HG02642 (cell line): Measurements from ENCODE around the gene CYLC2.

ENCODE experiments used
- ATAC-seq: cut with Tn5 transposase; IDR thresholded peaks from one replicate; pipeline ENCODE4 v1.9.1; 2021; ENCODE audit warnings: mild to moderate bottlenecking; ENCODE audit not compliant: unreplicated experiment, poor library complexity

The CYLC2 gene

GRCh38 chr9:102995033-102995432, at the start of gene CYLC2:
Gene CYLC2, plus strand, starts transcription at chr9:102995333. Its CDS starts 48 bp downstream, at chr9:102995381.
- ATAC-seq = no peak

GRCh38 chr9:102950346-102950745, 44.8 kb upstream of the CYLC2 start:
- no peak for ATAC-seq

- ATAC-seq = no peak
Observed at GRCh38 chr9:102966999-102967398, 28.1 kb upstream of the CYLC2 start.

GRCh38 chr9:102967979-102968378, 27.2 kb upstream of the CYLC2 start:
- no peak for ATAC-seq

- ATAC-seq = no peak
Observed at GRCh38 chr9:102972780-102973179, 22.4 kb upstream of the CYLC2 start.

- ATAC-seq = no peak
Observed at GRCh38 chr9:102974530-102974929, 20.6 kb upstream of the CYLC2 start.

GRCh38 chr9:102975251-102975650, 19.9 kb upstream of the CYLC2 start:
- no peak for ATAC-seq

- ATAC-seq = no peak
Observed at GRCh38 chr9:102985162-102985895, 9.8 kb upstream of the CYLC2 start.

- ATAC-seq = no peak
Observed at GRCh38 chr9:102986425-102986824, 8.7 kb upstream of the CYLC2 start.

GRCh38 chr9:103003689-103004088, 8.6 kb downstream of the CYLC2 start:
- ATAC-seq = no peak

GRCh38 chr9:103014242-103014641, 19.1 kb downstream of the CYLC2 start:
- ATAC-seq = no peak

GRCh38 chr9:103025796-103026195, 30.7 kb downstream of the CYLC2 start:
- no peak for ATAC-seq

- no peak for ATAC-seq
Observed at GRCh38 chr9:103037508-103038477, 42.7 kb downstream of the CYLC2 start.

- ATAC-seq = no peak
Observed at GRCh38 chr9:103041961-103042360, 46.8 kb downstream of the CYLC2 start.
